Ramos (cell line): Measurements from ENCODE around the gene ESRRG.

Experiments used
- in situ Hi-C: fragments of 300-500 bp; cut with MboI; formaldehyde crosslinking; loops from one replicate; pipeline ENCODE4 v1.14.3; 2022; ENCODE audit warnings: low sequenced_read_pairs; ENCODE audit not compliant: unreplicated experiment

The ESRRG gene

DNA sequence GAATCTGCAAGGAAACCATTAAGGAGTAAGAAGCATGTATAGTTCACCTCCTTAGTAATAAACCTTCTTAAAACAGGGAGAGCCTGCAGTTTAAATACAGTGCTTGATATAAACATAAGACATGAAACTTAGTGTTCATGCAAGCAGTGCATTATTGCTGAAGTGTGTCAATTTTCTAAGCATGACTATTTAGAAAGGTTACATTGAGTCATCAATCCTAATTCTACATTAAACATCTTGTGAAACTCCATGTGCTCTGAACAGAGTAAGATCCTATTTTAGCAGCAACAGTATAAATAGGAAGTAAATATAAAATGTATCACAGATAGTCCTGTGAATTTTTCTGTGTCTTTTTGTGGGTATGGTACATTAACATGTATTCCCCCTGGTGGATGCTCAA lies 135.5 kb downstream of the ESRRG start:
- in situ Hi-C loops: no loop called here

DNA sequence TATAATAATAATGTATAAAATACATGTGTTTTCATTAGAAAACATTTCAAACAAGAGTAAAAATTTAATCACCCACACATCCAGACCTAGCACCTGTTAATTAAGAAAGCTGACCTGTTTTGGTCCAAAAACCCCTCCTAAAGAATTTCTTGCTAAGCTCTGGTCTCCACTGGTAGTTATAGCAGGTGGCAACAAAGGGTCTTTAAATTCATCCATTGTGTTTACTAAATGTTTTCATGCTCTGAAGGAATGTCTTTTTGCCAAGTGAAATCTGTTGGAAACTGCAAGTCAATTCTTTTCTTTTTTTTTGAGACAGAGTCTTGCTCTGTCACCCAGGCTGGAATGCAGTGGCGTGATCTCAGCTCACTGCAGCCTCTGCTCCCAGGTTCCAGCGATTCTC lies 141.1 kb downstream of the ESRRG start:
- in situ Hi-C loops: no loop called here

DNA sequence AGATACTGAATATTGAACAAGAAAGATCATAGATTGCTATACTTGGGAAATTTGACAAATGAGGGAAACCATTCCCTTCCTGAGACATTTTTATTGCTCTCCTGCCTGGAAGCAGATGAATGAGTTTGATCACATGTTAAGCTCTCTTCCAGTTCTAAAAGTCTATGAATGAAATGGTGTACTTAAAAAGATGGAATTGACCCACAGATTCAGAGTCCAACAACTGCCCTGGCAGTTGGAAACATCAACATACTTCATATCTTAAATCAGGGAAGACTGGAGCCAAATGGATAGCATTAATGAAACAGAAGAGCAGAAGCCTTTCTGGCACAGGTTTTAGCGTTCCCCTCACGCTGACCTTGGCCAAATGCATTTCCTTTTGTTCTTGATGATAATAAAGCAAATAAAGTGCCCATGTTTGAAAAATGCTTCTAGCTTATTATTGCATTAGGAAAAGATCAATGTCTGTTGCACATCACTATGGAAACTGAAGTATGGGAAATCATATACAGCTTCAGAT lies 142.6 kb downstream of the ESRRG start:
- in situ Hi-C loops: no loop called here

DNA sequence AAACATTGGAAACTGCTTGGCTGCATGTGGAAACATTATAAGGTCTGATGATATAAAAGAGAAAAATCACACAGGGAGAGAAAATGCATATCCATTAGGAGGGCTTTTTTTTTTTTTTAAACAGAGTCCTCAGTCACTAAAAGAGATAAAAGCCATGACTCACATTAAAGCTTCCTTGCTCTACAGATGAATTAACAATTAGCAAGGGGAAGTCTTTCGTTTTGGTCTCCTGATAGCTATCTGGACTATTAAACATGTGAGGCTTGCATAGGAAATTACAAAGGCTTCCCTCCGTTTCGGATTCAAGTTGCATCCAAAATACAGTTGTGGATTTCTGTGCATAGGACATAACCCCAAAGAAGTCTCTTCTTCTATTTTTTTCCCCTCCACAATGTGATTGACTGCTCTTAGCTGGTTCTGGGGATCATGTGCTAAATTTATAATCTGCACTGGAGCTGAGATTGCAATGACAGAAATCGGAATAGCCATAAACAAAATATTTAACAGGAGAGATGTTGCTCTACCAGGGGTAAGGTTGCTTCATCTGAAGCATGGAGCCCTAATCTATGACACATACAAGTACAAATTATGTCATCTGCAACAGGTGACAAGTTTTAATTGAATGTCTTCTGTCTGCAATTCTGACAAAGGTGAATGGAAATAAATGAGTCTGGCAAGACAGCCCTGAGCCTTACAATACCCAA lies 146.8 kb downstream of the ESRRG start:
- in situ Hi-C loops: no loop called here

DNA sequence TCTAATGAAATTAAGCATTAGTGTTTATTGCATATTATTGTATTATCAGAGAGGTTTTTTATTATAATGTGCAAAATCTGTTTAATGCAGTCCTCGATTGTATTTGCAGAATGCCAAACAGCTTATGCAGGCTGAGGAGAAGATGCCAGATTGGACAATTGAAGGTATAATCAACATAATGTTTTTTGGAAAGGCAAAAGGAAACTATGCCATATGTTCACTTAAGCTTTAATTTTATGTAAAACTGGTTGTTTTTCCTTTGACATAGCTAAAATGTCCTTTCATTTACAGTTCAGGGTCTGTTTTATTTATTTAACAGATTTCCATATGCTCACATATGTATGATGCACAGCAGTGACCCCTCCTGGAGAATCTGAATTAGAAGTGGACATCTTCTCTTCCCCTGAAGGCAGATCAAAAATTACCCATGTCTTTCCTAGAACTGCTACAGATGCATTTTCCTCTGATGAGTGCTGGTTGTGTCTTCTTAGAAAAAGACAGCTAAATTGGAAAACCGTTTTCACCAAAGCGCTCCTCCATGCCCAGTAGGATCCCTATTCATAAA lies 156.5 kb downstream of the ESRRG start:
- in situ Hi-C loops: no loop called here

DNA sequence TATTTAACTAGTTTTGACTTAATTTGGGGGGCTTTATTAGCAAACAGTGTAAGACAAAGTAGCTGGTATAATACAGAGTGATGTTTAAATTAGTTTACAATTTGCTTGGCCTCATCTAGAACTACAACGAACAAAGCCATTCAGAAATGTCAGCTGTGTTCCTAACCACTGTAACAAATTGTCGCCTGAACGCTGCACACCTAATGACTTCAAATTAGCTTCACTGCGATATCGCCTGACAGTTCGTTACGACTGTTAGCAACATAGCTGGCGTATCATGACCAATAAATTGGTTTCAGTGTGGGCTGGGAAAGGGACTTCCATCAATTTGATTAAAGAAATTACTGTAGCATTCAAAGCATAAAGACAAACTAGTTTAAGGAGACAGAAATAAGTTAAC lies 160.1 kb downstream of the ESRRG start:
- in situ Hi-C loops: no loop called here

DNA sequence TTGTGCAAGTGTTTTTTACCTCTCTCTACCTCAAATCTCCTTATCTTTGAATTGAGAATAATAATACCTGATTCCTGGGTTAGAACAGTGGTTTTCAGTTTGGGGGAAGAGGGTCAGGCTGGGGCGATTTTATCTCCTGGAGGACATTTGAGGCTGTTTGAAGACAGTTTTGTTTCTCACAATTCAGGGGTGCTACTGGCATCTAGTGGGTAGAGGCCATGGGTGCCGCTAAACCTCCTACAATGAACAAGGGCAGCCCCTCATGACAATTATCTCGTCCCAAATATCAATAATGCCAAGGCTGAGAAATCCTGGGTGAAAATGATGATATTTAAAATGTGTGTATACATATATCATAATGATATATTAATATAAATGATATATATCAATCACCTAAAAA lies 160.8 kb downstream of the ESRRG start:
- in situ Hi-C loops: no loop called here

DNA sequence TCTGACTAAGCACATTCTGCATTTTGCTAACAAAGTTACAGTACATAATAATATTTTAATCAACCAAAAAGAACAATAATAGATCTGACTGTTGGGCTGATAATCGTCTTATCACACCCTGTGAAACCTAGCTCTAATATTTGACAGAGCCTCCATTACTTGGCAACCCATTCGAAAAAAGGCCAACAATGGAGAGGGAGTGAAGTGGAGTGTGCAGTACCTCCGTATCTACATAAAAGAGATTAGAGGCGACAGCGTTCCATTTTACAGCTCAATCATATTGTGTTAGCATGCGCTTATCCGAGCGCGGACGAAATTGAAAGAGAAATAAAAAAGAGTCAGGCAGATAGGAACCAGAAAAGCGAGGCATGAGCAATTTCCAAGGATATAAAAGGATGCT lies 162.7 kb downstream of the ESRRG start:
- in situ Hi-C loops: no loop called here

DNA sequence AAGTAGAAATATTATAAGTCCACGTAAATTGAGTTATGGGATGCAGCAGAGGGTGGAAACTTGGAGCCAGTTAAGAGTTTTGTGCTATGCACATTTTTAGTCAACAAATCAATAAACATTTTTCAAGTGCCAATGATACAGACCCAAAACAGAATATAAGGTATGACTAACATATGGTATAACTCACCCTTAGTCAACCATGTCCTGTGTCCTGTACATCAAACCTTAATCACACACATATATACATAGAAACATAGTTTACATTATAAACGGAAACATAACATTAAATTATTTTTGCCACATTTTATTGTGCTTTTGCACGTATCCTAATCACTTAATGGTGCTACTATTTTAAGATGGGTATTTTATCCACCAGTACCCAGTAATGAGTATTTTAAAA lies 163.9 kb downstream of the ESRRG start:
- in situ Hi-C loops: no loop called here

DNA sequence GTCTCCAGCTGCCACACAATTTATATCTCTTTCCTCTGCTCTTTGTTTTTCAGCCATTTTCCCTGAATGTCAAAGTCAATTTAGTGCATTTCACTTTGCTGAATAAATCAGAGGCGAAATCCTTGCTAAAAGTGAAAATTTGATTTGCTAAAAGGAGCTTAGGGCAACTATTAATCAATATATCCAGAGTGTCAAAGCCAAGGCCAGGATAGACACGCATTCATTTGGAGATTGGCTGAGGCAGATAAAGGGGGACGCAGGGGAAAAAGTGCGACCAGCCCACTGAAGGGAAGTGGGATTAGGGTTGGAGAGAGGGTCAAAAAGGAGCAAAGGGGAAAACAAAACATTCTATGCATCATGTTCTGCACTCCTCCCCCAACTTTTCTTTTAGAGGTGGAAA lies 167.6 kb downstream of the ESRRG start:
- in situ Hi-C loops: no loop called here

DNA sequence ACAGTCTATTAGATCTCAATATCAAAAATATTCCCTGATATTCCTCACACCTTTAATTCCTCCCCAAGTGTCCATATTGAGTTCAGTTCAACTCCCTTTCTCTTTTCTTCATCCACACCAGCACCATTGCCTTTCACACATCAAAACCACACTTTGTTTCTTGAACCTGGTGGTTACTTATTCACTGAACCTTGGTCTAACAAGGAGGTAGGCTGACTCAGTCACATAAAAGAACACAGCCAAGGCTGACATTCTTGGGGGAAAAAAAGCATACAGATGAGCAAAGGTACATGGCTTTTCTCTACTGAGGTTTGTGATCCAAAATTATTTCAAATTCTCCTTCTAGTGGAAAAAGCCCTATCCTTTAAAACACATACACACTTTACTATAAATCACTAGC lies 168.3 kb downstream of the ESRRG start:
- in situ Hi-C loops: no loop called here

DNA sequence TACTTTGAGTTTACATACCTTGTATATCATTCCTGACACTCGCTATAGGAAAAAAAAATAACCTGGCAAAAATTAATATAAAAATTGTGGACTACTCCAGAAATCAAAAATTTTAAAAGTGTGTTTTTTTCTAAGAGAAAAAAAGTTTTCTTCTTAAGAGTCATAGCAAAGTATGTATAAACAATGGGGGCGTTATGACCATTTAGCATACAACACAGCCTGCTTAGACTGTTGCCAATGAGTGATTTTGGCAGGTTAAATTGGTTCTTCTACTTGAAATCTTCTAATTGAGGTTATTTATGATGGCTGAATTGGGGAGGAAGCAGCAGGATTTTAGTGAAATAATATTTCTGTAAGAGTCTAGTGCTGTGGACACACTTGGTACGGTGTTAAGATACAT lies 169.5 kb downstream of the ESRRG start:
- in situ Hi-C loops: no loop called here

DNA sequence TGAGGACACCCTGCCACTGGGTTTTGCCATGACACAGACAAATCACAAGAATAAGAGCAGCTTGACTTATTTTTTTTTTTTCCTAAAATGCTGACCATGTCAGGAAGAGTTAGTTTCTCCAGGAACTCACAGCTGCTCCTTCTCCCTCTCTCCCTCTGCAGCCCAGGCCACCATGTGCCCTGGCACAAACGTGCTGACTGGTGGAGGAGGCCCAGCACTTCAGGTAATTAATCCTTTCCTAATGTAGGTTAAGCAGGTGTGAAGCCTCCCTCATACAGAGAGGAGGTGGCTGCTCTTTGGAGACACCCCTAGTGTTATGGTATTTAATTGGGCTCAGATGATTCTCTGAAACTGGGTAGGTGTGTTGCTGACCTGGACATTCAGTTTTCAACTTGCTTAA lies 170.2 kb downstream of the ESRRG start:
- in situ Hi-C loops: no loop called here

DNA sequence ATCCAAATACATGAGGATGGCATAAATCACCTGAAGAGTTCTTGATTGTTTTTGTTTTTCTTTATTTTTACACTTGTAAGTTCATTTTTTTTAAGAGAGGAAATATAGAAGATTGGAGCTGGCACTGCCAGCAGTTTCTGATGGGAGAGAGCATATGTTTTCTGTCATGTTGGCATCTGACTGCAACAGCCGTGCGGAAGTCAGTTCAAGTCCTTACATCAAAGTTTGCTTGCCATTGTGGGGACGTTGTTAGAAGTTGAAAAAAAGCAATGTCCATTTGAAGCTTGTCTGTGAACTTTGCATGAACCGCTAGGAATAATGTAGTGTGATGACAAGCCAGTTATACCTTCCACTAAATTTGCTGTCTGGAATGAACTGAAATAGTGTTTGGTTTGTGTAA lies 173.4 kb downstream of the ESRRG start:
- in situ Hi-C loops: no loop called here

DNA sequence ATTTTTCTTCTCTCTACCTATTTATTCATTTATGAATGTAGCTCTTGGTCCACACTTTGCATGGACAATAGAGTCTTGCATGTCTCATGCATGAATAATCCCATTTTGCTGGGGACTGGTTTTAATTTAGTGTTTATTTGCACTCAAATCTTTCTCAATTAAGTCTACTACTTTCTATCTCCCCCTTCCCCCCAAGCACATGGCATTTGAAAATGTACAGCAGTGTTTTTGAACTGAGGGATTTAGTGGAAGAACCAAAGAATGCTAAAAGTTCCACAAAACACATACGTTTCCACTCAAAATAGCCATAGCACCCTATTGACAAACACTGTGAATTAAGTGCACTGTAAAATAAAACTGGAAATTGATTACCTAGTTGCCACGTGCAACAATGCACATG lies 180.5 kb downstream of the ESRRG start:
- in situ Hi-C loops: no loop called here

DNA sequence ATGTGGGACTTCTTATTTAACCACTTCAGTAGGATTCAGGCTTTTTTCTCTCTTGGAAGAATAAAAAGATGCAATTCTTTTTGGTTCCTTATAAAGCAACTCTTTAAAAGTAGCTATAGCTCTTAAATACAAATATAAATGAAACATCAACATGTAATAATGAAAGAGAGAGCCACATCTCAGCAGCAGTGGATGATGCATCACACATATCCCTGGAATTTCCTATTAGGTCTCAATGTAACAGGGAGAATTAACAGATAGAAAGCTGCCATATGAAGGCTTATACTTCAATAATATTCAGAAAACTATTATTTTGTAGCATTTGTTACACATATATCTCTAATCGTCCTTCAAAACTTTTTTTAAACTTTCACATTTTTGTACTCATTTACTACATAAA lies 181.0 kb downstream of the ESRRG start:
- in situ Hi-C loops: no loop called here

DNA sequence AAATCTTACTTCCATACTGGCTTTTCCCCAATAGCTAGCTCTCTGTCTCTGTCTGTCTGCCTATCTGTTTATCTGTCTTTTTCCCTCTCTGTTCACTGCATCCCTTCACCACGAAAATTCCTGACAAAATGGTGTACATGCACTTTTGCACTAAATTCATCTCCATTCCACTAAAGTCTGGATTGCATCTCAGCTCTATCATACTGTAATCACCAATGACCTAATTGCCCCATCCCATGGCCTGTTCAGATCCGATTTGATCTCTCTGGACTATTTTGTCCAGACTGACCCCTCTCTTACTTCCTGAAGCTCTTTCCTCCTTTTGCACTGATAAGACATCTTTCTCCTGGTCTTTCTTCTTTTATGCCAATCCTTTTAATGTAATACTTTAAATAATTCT lies 187.5 kb downstream of the ESRRG start:
- in situ Hi-C loops: no loop called here

DNA sequence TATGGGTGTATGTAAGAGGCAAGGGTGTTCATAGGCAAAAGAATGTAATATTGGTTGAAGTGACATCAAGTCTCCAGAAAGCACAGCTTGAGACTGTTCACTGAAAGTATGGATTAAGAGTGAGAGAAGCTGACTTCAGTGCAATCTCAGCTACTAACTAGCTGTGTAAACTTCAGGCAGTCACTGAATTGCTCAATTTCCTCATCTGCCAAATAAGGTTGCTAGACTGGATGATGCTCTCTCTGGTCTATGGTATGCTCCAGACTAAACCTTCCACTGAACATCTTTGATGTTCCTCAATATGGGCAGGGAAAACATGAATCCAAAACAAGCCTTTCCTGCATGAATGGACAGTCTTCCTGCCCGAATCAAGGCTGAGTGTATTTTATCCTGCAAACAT lies 188.2 kb downstream of the ESRRG start:
- in situ Hi-C loops: no loop called here

DNA sequence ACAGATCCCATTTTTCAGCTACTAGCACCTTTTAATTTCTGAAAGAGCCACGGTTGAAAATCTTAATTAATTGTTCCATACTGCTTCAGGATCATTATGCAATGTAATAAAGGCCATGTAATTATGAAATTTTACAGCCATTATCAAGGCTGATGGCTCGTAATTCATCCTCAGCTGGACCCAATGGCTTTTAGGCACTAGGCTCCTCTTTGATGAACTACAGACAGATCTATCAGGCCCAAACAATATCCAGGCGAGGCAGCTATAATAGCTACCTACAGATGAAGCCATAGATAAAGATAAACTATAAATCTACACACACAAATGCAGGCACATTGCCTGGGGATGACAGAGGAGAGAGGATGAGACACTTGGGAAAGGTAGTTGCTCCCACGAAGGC lies 189.5 kb downstream of the ESRRG start:
- in situ Hi-C loops: no loop called here

DNA sequence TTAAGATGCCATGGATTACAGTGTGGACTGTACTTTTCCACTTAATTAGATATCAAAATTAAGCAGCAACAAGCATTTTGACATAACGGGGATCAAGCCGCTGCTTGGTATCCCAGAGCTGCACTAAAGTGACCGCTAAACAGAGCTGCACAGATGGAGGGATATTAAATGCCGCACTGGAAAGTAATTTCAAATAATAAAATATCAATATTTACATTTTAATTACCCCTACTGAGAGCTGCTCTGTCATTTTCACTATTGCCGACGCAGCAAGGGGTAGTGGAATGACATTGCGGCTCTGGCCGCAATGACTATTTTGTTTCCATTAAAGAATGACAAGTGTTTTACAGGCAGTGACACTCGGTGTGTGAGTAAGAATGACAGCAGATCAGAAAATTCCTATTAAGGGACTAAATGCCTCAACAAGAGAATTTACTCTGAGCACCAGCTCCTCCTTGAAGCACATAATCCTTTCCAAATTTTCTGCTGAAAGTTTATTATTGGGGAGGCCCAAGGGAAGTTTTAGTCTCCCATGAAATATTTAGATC lies 190.9 kb downstream of the ESRRG start:
- in situ Hi-C loops: no loop called here

DNA sequence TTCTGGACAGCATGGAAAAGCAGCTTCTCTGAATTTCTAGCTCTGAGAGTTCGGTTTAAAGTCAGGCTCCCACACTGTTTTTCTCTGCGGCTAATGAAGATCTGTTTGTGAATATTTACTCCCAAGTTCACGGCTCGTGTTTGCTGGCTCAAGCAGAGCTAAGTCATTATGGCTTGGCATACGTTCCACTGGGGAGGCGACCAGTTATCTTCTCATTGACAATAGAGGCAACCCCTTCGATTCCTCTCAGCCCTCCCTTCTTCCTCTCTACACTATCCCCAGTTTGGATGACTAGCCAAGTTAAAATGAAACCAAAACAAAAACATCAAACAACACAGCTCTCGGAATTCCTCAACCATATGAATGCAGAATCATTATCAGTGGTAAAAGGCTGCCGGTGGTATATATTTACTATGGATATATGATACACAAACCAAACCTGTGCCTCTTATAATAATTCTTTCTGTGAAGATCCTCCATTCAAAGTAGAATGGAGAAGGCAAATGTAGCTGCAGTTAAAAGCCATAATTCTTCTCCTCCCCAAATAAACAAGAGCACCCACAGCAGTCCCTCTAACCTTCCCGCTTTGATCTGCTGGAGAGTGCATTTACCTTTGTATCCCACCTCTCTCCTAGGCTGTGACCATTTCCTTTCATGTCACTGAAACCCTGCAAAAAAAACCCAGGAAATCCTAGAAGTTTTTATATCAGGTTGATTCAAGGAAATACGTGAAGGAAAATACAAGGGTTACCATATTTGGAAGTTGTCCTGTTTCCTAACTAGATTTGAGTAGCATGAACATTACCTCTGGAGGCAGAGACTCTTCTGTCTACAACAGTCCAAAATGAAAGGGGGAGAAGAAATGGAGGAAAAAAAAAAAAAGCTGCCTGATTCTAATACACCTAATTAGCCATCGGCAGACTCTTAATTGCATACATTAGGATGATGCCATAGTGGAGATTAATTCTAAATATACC lies 191.7 kb downstream of the ESRRG start:
- in situ Hi-C loops: no loop called here
